ENCODE data around the gene CPZ.
"Not testable (repeated sequence)": the region's sequence is repeated elsewhere in the genome, so short reads cannot be mapped to it uniquely, and the experiment has no call there.

The CPZ gene

GRCh38 chr4:8651661-8652180 lies 59.2 kb downstream of the CPZ start:
- in situ Hi-C loops (cut with MboI; ENCODE audit: low sequenced_read_pairs, unreplicated experiment): no loop called here
- TF ChIP-seq CTCF (IDR thresholded peaks at IDR 0.05; ENCODE audit: borderline replicate concordance, control extremely low read depth, extremely low read depth, insufficient read depth, missing control alignments): no peak
- DNase-seq (ENCODE audit: low spot score): no peak

- in situ Hi-C loops (cut with MboI; ENCODE audit: low sequenced_read_pairs, unreplicated experiment): no loop called here
Observed at GRCh38 chr4:8652181-8653078, 59.9 kb downstream of the CPZ start.

GRCh38 chr4:8653326-8654000 lies 60.9 kb downstream of the CPZ start:
- in situ Hi-C loops (cut with MboI; ENCODE audit: low sequenced_read_pairs, unreplicated experiment): no loop called here
- no peak for DNase-seq (ENCODE audit: low spot score)
- no peak for TF ChIP-seq CTCF (IDR thresholded peaks at IDR 0.05; ENCODE audit: borderline replicate concordance, control extremely low read depth, extremely low read depth, insufficient read depth, missing control alignments)

More at GRCh38 chr4:8652181-8653078, 59.9 kb downstream of the CPZ start:
- no peak for DNase-seq (ENCODE audit: low spot score)
- TF ChIP-seq CTCF (IDR thresholded peaks at IDR 0.05; ENCODE audit: borderline replicate concordance, control extremely low read depth, extremely low read depth, insufficient read depth, missing control alignments): no peak

- DNase-seq (ENCODE audit: low spot score); in situ Hi-C loops (cut with MboI; ENCODE audit: low sequenced_read_pairs, unreplicated experiment): not testable (repeated sequence)
Observed at GRCh38 chr4:8654139-8654538, 61.6 kb downstream of the CPZ start.

GRCh38 chr4:8655411-8656184 lies 63.0 kb downstream of the CPZ start:
- DNase-seq (ENCODE audit: low spot score): no peak
- no peak for TF ChIP-seq CTCF (IDR thresholded peaks at IDR 0.05; ENCODE audit: borderline replicate concordance, control extremely low read depth, extremely low read depth, insufficient read depth, missing control alignments)
- in situ Hi-C loops (cut with MboI; ENCODE audit: low sequenced_read_pairs, unreplicated experiment): no loop called here

- DNase-seq (ENCODE audit: low spot score): no peak
- in situ Hi-C loops (cut with MboI; ENCODE audit: low sequenced_read_pairs, unreplicated experiment): no loop called here
- TF ChIP-seq CTCF (IDR thresholded peaks at IDR 0.05; ENCODE audit: borderline replicate concordance, control extremely low read depth, extremely low read depth, insufficient read depth, missing control alignments): no peak
Observed at GRCh38 chr4:8656185-8656517, 63.6 kb downstream of the CPZ start.

Measured in GM13976 (cell line).